ENCODE measurements around the gene COBL. TPM values are rescaled to one million over a fixed set of nuclear protein-coding genes. Genes with fewer than 3 reads are reported as not detected.

Gene COBL
- total RNA-seq, 2 experiments from 2014 or later = not detected

DNA sequence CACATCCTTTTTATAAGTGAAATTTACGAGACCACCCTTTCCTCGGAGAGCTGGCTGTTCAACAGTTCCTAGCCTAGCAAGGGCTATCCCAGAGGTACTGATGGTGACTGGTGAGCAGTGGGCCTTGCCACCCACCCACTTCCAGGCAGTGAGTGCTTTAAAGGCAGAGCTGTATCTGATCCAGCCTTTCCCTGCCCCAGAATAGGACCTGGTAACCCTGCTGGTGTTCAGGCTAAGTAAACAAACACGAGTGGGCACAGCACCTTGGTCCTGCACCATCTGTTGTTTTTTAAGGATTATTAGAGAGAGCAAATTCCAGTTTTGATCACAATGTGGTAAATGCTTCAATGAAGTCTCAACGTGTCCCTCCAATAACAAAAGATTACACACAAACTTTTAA lies 75.7 kb downstream of the COBL start:
- H3K4me3 Mint-ChIP-seq = no peak overlapping the region
- H3K36me3 Mint-ChIP-seq = no peaks in the 10 kb centered on the region
- H3K27ac Mint-ChIP-seq = no peak overlapping the region
- DNase-seq = no peak
- H3K4me1 Mint-ChIP-seq = no peaks in the 10 kb centered on the region
- POLR2A ChIA-PET = no interaction called here
- H3K9me3 Mint-ChIP-seq = no peaks in the 10 kb centered on the region
- no peak for ATAC-seq (ENCODE audit: low read depth)
- H3K27me3 Mint-ChIP-seq = no peaks in the 10 kb centered on the region

DNA sequence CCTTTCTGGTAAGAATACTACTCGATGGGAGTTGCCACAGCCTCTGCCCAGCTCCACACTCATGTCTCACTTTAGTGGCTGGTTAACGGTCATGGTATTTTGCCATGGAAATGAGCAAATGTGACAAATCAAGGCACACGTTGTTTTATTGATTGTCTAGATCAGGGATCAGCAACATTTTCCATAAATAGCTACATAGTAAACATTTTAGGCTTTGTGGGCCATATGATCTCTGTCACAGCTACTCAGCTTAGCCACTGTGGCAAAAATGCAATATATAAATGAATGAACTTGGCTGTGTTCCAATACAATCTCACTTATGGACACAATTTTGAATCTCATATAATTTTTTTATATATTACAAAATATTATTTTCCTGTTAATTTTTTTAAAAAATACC lies 76.9 kb downstream of the COBL start:
- no peaks in the 10 kb centered on the region for H3K36me3 Mint-ChIP-seq
- H3K27ac Mint-ChIP-seq = no peak overlapping the region
- H3K4me1 Mint-ChIP-seq = no peaks in the 10 kb centered on the region
- no peak for DNase-seq
- H3K4me3 Mint-ChIP-seq = no peak overlapping the region
- no peaks in the 10 kb centered on the region for H3K27me3 Mint-ChIP-seq
- POLR2A ChIA-PET = no interaction called here
- no peak for ATAC-seq (ENCODE audit: low read depth)
- H3K9me3 Mint-ChIP-seq = no peaks in the 10 kb centered on the region

DNA sequence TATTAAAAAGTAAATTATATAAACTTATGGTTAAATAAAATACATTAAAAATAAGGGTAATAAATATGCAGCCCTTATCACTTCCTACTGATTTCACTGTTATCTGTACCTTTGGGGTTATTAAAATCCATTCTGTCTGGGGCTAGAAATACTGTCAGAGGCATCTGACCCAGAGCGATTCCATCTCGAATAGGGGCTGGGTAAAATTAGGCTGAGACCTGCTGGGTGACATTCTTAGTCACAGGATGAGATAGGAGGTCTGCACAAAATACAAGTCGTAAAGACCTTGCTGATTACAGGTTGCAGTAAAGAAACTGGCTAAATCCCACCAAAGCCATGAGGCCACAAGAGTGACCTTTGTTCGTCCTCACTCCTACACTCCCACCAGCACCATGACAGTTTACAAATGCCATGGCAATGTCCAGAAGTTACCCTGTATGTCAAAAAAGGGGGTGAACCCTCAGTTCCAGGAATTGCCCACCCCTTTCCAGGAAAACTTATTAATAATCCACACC lies 77.6 kb downstream of the COBL start:
- no peak overlapping the region for H3K27ac Mint-ChIP-seq
- H3K36me3 Mint-ChIP-seq = no peaks in the 10 kb centered on the region
- no peaks in the 10 kb centered on the region for H3K9me3 Mint-ChIP-seq
- POLR2A ChIA-PET = no interaction called here
- no peak overlapping the region for H3K4me3 Mint-ChIP-seq
- no peak for ATAC-seq (ENCODE audit: low read depth)
- no peaks in the 10 kb centered on the region for H3K4me1 Mint-ChIP-seq
- no peak for DNase-seq
- no peaks in the 10 kb centered on the region for H3K27me3 Mint-ChIP-seq

DNA sequence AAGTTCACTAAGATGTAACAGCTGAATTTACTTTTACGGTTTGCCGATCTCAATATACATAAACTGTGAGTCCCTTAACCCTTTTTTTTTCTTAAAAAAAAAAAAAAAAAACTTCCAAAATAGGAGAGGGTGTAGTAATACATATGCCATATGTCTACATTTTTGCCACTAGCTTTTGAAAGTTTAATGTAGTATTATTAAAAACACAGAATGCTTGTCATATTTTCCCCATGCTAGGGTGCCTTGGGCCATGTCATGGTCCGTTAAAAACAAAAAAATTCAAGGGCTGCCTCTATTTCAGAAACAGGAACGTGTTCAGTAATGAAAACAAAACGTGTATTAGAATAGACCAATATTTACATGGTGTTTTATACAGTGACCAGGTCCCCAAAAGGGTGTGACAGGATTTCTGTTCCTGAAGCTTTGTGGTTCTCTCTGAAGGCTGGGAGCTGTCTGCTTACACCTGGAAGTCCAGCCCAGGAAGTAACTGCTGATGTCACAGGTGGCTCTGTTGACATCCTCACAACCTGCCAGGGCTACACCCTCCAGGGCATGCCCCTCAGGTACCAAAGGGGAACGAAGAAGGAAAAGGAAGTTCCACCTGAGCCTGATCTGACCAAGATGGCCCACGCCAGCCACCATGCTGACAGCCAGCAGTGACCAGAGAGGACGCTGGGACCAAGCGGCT lies 79.0 kb downstream of the COBL start:
- DNase-seq (no peak), ATAC-seq (ENCODE audit: low read depth) (no peak)
- POLR2A ChIA-PET = no interaction called here
- no peak overlapping the region for H3K4me3 Mint-ChIP-seq
- no peaks in the 10 kb centered on the region for H3K36me3 Mint-ChIP-seq
- H3K27ac Mint-ChIP-seq = no peak overlapping the region
- H3K27me3 Mint-ChIP-seq = no peaks in the 10 kb centered on the region
- H3K9me3 Mint-ChIP-seq = no peaks in the 10 kb centered on the region
- H3K4me1 Mint-ChIP-seq = no peaks in the 10 kb centered on the region

DNA sequence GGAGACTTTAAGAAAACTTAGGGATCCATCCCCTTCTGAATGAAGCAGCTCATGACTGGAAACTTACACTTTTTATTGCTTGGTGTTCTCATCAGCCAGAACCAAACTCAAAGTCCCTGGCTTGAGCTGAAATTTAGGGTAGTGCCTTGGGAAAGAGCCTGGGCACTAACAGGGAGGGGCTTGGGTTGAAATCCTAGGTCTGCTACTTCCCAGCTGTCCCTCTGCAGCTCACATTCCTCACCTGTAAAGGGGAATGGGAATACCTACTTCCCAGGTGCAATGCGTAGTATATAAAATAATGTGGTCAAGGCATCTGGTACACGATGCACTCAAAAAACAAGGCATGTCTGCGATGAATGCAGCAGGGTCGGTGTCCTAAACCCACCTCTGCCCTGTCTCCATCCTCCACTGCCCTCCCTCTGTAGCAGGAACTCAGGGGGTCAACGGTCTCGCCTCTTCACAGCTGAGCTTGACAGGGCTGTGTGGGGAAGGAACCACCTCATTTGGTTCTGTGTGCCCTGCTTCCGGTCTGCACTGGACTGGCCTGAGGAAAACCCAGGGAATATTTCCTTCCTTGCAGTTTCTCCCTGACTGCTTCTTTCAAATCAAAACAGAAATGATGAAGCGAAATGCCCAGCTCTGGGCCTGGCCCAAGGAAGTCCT lies 80.0 kb downstream of the COBL start:
- ATAC-seq (ENCODE audit: low read depth) (no peak), DNase-seq (no peak)
- no peaks in the 10 kb centered on the region for H3K4me1 Mint-ChIP-seq
- H3K27ac Mint-ChIP-seq = no peak overlapping the region
- H3K27me3 Mint-ChIP-seq = no peaks in the 10 kb centered on the region
- H3K9me3 Mint-ChIP-seq = no peaks in the 10 kb centered on the region
- H3K4me3 Mint-ChIP-seq = no peak overlapping the region
- H3K36me3 Mint-ChIP-seq = no peaks in the 10 kb centered on the region
- POLR2A ChIA-PET = no interaction called here

DNA sequence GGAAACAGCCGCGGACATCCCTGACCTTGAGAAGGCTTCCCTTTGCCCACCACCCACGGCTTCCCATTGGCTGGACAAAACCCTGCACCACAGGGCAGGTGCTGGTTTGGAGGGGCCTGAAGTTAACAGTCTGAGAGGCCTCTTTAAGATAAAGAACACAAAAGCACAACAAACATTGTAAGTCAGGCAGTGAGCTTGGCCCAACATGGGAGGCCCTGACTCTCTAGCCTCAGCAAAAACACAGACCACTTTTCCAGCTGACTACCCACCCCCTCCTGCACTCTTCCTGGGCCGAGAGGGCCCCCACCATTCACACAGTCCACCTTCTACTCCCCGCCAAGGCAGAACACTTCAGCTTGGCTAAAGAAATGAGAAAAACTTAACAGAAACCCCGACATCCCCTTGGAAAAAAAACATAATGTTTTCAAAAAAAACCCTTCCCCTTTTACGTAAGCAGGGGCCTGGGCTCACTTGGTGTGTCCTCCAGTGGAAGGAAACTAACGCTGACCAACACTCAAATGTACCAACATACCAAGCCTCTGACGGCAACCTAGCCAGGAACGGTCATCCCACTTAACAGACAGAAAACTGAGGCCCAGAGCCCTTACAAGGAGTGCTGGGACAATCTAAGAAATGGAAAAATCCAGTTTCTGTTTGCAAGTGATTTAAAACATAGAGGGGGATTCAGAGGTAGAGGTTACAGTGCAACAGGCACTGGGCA lies 80.9 kb downstream of the COBL start:
- no peak overlapping the region for H3K4me3 Mint-ChIP-seq
- ATAC-seq (ENCODE audit: low read depth) (no peak), DNase-seq (no peak)
- no peaks in the 10 kb centered on the region for H3K36me3 Mint-ChIP-seq
- POLR2A ChIA-PET = no interaction called here
- H3K9me3 Mint-ChIP-seq = no peaks in the 10 kb centered on the region
- H3K4me1 Mint-ChIP-seq = no peaks in the 10 kb centered on the region
- H3K27me3 Mint-ChIP-seq = no peaks in the 10 kb centered on the region
- H3K27ac Mint-ChIP-seq = no peak overlapping the region

DNA sequence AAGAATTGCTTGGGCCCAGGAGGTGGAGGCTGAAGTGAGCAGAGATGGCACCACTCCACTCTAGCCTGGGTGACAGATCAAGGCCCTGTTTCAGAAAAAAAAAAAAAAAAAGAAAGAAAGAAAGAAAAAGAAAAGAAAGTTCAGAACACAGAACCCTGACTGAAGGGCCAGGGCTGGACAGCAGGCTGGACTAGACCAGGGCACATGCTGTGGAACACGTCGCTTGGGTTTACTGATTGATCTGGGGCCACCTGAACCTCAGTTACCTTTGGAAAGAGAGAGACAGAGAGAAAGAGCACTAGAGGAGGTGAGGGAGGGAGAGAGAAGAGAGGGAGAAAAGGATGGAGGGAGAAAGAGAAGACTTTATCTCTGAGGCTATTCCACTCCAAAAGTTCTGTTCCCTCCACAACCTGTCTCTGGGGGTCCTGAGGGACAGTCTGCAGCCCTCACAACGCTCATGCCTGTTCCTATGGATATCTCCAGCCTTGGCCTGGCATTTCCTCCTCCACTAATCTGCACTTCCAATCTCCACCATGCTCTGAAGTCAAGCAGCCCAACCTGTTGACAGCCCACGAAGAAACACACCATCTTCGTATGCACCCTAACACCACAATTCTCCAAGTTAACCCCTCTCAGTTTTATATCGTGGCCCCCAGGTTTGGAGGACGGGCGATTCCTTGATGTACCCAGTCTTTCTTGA lies 81.8 kb downstream of the COBL start:
- DNase-seq = no peak
- Mint-ChIP-seq H3K4me1 (no peaks in the 10 kb centered on the region), H3K27ac (no peak overlapping the region), H3K36me3 (no peaks in the 10 kb centered on the region), H3K9me3 (no peaks in the 10 kb centered on the region), H3K4me3 (no peak overlapping the region), H3K27me3 (no peaks in the 10 kb centered on the region)
- POLR2A ChIA-PET = no interaction called here
- no peak for ATAC-seq (ENCODE audit: low read depth)

DNA sequence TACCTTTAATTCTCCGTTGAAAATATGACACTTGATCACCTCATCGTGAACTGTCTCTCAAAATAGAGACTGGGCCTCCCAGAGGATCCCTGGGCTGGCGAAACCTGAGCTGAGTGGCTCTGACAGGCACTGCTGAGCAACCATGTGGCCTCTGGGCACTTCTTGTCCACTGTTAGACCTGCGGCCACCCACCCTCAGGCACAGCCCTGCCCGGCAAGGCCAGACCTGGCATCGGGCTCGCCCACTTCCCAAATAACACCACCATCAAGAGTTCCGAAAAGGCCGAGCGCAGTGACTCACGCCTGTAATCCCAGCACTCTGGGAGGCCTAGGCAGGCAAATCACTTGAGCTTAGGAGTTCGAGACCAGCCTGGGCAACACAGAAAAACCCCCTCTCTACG lies 82.5 kb downstream of the COBL start:
- no peak for DNase-seq
- POLR2A ChIA-PET = no interaction called here
- Mint-ChIP-seq H3K27ac (no peak overlapping the region), H3K4me3 (no peak overlapping the region), H3K9me3 (no peaks in the 10 kb centered on the region), H3K27me3 (no peaks in the 10 kb centered on the region), H3K4me1 (no peaks in the 10 kb centered on the region), H3K36me3 (no peaks in the 10 kb centered on the region)
- ATAC-seq (ENCODE audit: low read depth) = no peak

DNA sequence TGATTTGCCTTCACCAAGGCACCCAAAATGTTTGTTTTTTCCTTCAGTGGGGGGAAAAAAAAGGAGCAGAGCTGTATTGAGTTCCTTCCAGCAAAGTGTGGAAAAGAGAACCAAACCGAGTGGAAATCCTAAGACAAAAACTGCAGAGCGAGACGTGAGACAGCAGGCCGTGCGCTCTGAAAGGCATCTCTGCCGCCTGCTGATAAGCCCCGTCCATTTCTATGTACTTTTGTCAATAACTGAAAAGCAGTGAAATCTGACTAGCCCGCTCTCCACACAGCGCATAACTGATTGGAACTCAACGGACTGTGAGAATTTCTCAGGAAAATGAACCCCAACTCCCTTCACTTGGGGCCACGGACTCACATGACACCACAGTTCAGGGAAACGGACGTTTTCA lies 83.2 kb downstream of the COBL start:
- ATAC-seq (ENCODE audit: low read depth) (no peak), DNase-seq (no peak)
- H3K27me3 Mint-ChIP-seq = no peaks in the 10 kb centered on the region
- POLR2A ChIA-PET = no interaction called here
- H3K4me3 Mint-ChIP-seq = no peak overlapping the region
- no peaks in the 10 kb centered on the region for H3K4me1 Mint-ChIP-seq
- H3K36me3 Mint-ChIP-seq = no peaks in the 10 kb centered on the region
- H3K27ac Mint-ChIP-seq = no peak overlapping the region
- no peaks in the 10 kb centered on the region for H3K9me3 Mint-ChIP-seq

DNA sequence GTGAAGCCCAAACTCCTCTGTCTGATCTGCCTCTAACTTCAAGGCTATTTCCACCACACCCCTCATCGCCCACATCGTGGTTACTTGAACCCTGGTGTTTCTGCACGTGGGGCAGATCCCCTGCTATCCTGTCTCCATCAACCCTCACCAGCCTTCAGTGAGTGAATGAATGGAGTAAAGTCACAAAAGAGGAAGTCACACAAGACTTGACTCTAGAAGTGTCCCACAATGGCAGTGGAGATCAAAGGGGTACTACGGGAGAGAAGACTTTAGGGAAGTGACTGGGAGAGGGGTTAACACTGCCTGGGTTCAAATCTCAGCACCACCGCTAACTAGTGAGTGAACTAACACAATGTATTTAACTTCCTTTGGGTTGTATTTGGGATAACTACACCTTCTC lies 85.9 kb downstream of the COBL start:
- Mint-ChIP-seq H3K4me1 (no peaks in the 10 kb centered on the region), H3K27me3 (no peaks in the 10 kb centered on the region), H3K4me3 (no peak overlapping the region), H3K27ac (no peak overlapping the region), H3K9me3 (no peaks in the 10 kb centered on the region), H3K36me3 (no peaks in the 10 kb centered on the region)
- ATAC-seq (ENCODE audit: low read depth) (no peak), DNase-seq (no peak)
- POLR2A ChIA-PET = no interaction called here

DNA sequence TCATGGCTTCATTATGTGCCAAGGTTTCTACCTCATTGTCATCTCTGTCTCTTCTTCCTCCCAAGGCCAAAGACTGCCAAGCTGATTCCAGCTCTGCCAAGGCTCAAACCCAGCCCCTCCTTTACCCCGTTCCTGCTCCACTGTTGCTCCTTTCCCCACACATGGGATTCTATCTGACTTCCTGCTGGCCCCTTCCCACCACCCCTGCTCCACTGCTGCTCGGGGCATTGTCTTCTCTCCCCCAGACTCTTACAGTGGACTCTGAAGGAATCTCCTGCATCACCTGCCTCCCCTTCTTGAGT lies 86.3 kb downstream of the COBL start:
- Mint-ChIP-seq H3K27me3 (no peaks in the 10 kb centered on the region), H3K4me1 (no peaks in the 10 kb centered on the region), H3K4me3 (no peak overlapping the region), H3K9me3 (no peaks in the 10 kb centered on the region), H3K27ac (no peak overlapping the region), H3K36me3 (no peaks in the 10 kb centered on the region)
- ATAC-seq (ENCODE audit: low read depth) (no peak), DNase-seq (no peak)
- POLR2A ChIA-PET = no interaction called here

DNA sequence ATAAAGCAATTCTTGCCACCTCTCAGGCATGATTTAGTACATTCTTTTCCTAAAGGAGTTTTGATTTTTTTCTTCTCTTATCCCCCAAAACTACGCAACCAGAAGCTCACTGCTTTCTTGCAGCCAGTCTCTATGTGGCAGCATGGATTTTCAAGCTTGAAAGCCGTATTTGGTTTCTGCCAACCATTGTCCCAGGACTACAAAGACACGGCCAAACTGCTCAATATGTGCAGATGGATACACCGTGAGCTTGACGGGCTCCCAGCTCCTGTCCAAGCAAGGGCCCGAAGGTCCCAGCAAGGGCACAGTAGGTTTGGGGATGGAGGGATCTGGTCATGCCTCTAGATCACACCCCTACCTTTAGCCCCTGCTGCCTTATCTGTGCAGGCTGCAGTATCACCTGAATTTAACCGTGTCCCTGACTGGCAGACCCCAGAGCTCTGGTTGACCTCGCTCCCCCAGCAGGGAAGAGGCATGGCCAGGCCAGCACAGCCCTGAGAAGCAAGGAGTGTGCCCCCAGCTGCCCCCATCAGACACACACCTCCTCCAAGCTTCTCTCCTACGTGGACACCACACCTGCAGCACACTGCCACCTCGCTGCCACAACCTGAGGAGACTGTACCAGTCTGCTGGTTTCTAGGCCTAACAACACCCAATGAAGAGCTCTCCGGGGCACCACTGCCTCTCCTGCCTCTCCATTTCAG lies 86.8 kb downstream of the COBL start:
- H3K9me3 Mint-ChIP-seq = no peaks in the 10 kb centered on the region

DNA sequence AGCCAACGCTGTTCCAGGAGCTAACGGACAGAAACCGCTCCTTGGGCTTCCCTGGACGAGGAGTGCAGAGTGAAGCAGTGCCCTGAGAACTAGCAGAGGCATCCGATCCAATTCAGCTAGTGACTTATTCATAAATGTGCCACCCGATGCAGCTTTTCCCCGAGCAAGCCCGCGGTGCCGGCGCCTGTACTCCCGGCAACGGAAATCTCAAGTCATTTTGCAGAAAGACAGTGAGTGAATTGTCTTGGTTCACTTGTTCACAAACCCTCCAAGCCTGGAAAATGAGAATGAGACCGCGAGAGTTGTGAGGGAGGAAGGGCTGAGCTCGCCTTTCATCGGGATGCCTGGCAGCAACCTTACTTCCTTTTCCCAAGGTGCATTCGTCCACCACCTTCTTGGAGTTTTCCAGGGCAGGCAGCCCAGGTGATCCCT lies 87.5 kb downstream of the COBL start:
- no peak for ATAC-seq (ENCODE audit: low read depth)
- Mint-ChIP-seq H3K4me3 (no peak overlapping the region), H3K9me3 (no peaks in the 10 kb centered on the region), H3K27me3 (no peaks in the 10 kb centered on the region), H3K36me3 (no peaks in the 10 kb centered on the region), H3K4me1 (no peaks in the 10 kb centered on the region), H3K27ac (no peak overlapping the region)
- DNase-seq = no peak
- POLR2A ChIA-PET = no interaction called here

More for the DNA sequence above, 86.8 kb downstream of the COBL start:
- POLR2A ChIA-PET = no interaction called here
- no peak for DNase-seq
- Mint-ChIP-seq H3K4me1 (no peaks in the 10 kb centered on the region), H3K36me3 (no peaks in the 10 kb centered on the region), H3K27me3 (no peaks in the 10 kb centered on the region), H3K27ac (no peak overlapping the region), H3K4me3 (no peak overlapping the region)
- no peak for ATAC-seq (ENCODE audit: low read depth)

All from activated naive CD8-positive, alpha-beta T cell treated with anti-CD3 and anti-CD28 coated beads, Interleukin-2, amount 10 ng/mL, durations not matched to agents 7 days and 5 days (primary cell).